HG02884 (cell line): ENCODE measurements around the gene C13orf46.

Source experiments
- ATAC-seq: cut with Tn5 transposase; IDR thresholded peaks from one replicate; pipeline ENCODE4 v1.9.1; 2021; ENCODE audit warnings: mild to moderate bottlenecking, moderate library complexity; ENCODE audit not compliant: unreplicated experiment

C13orf46 gene

DNA sequence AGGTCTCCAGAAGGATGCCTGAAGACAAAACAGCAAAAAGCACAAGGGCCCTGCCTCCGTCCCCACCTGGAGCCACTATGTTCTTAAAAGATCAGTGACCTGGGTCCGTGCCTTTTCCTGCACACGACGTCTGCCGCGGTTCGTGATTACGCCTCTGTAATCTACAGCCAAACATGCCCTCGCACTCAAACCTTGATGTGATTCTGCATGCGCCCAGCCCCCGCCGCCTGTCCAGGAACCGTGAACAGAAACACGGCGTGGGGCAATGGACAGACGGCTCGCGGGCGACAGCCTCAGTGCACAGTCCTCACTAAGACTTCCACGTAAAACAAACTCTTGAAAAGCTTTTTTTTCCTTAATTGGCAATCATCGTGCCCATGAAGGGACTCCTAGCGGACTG lies 15.5 kb downstream of the C13orf46 start:
- ATAC-seq = no peak

DNA sequence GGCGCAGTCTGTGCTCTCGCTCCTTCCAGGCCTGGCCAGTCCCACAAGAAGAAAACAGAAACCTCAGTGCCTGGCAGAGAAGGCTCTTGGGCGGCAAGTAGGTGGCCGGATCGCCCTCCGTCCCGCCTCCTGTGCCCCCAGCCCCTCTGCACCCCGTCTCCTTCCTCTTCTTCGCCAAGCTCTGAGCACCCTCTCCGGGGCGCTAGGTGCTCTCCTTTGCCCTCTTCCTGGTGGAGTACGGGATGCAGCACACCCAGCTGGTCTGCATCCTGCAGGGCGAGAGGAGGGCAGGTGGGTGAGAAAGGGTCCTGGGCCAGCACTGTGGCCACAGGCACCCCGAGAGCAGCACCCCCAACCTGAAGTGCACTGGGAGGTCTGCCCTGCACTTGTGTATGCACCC lies 17.3 kb downstream of the C13orf46 start:
- ATAC-seq = no peak

DNA sequence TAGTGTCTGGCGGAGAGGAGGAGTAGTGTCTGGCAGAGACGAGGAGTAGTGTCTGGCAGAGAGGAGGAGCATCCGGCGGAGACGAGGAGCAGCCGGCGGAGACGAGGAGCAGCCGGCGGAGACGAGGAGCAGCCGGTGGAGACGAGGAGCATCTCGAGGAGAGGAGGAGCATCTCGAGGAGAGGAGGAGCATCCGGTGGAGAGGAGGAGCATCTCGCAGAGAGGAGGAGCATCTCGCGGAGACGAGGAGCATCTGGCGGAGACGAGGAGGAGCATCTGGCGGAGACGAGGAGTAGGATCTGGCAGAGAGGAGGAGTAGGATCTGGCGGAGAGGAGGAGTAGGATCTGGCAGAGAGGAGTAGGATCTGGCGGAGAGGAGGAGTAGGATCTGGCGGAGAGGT lies 18.2 kb downstream of the C13orf46 start:
- ATAC-seq = no peak

DNA sequence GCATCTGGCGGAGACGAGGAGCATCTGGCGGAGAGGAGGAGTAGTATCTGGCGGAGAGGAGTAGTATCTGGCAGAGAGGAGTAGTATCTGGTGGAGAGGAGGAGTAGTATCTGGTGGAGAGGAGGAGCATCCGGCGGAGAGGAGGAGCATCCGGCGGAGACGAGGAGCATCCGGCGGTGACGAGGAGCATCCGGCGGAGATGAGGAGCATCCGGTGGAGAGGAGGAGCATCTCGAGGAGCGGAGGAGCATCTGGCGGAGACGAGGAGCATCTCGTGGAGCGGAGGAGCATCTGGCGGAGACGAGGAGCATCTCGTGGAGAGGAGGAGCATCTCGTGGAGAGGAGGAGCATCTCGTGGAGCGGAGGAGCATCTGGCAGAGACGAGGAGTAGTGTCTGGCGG lies 18.6 kb downstream of the C13orf46 start:
- no peak for ATAC-seq

DNA sequence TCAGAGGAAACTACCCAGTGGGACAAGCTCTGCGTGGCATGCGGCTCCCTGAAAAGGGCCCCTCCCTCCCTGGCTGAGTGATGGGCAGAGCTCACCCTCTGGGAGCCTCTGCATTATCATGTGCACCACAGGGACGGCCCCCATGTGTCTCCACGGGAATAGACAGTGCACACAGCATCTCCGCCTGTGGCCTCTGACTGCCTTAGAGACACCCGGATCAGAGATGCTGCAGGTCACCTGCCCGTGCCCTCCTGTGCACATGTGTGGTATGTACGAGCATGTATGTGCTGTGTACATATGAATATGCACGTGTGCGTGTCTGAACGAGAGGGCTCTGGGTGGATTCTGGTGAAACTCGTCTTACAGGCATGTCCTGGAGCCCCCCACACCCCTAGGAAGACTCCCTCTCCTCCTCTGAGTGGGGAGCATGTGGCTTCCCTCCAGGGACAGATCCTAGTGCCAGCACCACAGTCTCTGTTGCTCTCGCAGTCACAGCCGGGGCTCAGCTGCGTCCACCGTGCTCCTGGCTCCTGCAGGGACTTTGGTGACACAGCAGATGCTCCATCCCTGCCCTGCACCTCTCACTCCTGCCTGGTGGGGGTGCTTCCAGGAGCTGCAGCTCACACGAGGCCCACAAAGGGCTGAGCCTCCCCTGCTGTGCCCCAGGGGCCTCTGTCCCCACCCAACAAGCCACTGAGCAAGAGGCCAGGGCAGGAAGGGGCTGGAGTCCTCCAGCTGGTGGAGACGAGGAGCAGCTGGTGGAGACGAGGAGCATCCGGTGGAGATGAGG lies 19.6 kb downstream of the C13orf46 start:
- ATAC-seq = no peak

DNA sequence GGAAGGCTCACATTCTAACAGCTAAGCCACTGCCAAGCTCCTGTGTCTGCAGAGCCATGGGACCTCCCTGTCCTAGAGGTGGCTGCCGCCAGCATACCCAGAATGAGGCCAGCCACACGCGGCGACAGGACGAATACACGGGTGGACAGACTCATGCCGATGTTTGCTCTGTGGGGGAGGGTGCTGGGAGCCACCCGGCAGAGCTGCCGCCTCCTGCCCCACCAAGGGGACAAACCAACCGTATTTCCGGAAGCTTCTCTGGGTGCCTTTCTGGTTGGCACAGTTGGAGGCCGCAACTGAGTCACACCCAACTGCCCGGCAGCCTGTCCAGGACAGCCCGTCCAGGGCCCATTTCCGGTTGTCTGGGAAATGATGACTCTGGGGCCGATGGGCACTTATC lies 20.3 kb downstream of the C13orf46 start:
- ATAC-seq = no peak

DNA sequence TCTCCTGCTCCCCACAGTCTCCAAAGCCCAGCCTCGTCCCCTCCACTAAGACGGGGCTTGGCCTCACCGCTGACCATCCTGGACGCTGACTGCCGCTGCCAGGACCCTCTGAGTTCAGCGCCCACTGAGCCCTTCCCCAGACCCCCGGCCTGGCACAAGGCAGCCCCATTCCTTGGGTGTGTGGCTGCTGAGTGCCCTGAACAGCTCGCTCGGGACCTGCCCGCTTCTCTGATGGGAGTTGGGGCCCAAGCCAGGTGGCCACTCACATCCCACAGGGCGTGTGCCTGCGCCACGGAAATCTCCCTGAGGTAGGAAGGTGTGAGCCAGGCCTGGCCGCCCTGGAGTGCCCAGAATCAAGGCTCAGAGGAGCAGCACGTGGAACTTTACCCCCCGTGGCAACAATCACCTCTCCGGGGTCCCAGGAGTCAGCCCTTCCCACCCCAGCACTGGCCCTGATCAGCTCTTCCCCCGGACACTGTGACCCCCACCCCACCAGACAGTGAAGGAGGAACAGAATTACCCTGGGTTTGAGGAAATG lies 20.8 kb downstream of the C13orf46 start:
- ATAC-seq = no peak

DNA sequence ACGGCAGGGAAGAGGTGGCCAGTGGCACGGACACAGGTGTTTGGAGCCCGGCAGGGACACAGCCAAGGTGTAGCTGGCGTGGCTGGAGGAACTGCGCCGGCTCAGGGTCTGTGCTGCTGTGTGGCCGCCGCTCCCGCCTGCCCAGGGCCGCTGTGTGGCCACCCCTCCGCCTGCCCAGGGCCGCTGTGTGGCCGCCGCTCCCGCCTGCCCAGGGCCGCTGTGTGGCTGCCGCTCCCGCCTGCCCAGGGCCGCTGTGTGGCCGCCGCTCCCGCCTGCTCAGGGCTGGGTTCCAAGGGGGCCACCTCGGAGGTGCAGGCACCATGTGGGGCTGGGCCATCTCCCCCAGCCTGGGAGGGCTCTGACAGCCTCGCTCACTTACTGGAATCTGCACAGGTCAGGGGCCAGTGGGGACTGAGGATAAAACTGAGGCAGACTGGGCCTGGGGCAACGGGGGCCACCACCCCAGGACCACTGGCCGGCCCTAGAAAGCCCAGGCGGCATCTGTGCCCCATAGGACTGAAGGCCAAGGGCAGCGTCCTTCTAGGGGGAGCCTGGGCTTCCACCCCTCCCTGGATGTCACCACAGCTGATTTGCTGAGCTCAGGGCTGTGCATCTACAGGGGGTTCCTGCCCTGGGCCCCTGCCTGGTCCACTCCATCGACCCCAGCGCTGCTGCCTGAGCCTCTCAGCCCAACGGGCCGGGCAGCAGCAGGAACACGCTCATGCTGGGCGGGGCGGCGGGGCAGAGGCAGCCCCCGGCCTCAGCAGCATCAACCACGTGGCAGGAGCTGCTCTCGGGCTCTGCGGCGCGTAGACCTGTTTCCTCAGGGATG lies 21.5 kb downstream of the C13orf46 start:
- no peak for ATAC-seq

DNA sequence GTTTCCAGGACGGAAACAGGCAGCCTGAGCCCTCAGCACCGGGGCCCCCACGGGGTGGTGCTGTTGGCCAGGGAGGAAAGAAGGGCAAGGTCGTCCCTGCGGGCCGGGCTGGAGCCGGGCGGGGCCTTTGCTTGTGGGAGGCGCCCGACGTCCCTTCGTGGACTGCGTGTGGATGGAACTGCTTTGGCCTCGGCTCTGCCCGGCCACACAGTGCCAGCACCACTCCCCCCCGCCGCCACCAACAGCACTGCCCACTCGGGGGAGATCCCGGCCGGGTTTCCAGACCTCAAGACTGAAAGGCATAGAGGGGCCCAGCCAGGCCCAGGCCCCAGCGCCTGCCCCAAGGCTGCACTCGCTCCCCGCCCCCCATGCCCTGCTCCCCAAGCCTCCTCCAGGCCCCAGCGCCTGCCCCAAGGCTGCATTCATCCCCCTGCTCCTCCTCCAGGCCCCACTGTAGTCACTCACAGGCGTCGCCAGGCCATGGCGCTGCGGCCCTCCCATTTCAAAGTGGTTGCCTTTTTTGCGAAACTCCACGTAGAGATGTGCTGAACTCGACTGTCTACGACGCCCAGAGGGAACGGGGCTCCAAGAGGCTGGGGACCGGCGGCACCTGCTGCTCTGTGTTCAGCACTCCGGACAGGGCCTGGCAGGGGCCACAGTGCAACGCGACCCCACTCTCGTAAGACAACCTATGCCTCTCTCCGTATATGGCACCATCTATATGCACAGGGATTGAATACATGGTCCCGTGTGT lies 22.5 kb downstream of the C13orf46 start:
- ATAC-seq = no peak

DNA sequence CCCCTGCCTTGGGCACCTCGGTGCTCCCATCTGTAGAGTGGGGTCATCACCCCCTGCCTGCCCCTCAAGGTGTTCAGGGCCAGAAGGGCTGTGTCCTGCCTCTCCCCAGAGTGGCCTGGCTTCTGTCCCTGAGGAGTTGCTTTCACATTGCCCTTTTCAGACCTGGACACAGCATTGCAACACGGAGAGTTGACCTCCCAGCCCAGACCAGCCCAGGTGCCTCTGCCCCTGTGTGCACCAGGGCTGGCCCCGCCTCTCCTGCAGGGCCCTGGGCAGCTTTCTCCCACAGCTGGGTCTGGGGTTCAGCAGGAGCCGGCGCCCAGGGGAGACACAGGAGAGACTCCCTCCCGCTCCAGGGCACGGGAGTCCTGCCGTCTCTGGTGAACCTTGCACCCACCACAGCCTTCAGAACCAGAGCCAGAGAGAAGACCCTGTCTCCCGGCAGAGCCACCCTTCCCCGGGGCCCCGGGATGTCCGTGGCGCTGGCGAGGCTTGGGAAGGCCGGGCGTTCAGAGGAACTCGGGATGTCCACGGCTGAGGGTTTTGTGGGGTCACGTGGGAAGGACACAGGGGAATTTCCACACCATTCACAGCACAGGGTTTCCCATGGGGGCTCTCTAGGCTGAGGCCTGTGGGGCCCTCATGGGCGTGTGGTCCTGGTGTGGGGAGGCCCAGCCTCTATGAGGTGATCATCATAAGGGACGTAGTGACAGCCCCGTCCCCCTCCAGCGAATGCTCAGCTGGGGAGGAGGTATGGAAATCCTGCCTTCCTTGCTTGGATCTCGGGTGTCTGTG lies 23.2 kb downstream of the C13orf46 start:
- ATAC-seq = no peak

DNA sequence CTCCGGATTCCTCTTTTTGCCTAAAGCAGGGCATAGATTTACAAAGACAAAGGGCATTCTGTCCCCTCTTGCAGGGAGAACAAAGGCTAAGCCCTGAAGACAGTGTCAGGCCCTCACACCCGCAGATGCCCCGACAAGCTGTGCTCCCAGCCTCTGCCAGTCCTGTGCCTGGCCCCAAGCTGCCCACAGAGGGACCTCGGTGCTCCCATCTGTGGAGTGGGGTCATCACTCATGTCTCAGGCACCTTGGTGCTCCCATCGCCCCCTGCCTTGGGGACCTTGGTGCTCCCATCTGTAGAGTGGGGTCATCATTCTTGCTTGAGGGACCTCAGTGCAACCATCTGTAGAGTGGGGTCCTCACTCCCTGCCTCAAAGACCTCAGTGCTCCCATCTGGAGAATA lies 24.3 kb downstream of the C13orf46 start:
- no peak for ATAC-seq

DNA sequence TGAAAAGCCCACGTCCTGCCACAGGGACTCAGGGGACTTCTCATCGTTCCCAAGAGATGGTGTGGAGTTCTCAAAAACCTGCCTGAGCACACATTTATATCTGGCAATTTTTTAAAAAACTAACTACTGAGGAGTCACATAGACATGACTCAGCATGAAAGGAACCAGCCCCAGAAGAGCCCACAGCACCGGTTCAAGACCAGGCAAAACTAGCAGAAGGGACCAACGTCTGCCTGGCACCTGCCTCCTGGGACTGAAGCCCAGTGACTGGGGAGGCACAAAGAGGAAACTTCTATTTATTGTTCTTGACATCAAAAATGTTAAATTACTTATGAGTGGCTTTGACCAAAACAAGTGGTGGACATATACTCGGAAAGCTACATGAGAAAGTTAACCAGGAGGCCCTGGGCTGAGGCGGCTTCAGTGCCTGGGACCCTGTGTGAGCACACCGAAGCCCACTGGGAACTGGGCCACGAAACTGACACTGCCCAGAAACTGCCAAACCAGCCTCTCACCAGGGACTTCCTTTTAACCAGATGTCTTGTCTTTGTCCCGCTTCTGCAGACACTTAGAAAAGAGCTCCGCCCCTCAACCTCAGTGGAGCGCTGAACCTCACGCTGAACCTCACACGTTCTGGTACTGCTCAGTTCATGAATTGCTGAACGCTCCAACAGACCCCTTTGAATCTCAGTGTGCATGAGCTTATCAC lies 25.7 kb downstream of the C13orf46 start:
- ATAC-seq = no peak

DNA sequence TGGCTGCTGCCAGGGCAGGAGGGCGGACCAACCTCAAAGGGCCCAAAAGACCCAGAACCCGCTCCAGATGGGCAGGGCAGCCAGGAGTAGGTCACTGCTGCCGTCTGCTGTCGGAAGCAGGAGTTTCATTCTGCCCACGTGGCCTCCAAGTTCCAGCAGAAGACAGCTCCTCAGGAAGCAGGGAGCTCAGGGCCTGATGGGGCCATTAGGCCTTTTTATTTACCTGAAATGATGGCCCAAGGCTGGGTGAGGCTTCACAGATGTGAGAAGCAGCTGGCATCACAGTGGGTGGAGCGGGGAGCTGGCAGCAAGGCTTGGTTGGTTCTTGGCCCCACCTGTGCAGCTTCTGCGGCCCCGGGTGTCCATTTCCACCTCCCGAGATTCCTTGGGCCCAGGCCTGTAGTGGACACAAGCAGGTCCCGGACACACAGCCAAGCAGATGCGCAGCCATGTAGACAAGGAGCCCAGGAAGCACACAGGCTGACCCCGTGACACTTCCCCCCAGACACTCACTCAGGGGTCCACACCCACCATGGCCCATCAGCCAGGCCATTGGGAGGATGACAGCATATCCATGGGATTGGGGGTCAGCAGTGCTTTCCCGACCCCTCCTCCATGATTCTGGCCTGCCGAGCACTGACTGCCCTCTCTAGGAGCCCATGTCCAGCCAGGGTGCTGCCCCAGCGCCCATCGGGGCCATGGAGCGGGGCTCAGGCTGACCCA lies 26.4 kb downstream of the C13orf46 start:
- no peak for ATAC-seq

DNA sequence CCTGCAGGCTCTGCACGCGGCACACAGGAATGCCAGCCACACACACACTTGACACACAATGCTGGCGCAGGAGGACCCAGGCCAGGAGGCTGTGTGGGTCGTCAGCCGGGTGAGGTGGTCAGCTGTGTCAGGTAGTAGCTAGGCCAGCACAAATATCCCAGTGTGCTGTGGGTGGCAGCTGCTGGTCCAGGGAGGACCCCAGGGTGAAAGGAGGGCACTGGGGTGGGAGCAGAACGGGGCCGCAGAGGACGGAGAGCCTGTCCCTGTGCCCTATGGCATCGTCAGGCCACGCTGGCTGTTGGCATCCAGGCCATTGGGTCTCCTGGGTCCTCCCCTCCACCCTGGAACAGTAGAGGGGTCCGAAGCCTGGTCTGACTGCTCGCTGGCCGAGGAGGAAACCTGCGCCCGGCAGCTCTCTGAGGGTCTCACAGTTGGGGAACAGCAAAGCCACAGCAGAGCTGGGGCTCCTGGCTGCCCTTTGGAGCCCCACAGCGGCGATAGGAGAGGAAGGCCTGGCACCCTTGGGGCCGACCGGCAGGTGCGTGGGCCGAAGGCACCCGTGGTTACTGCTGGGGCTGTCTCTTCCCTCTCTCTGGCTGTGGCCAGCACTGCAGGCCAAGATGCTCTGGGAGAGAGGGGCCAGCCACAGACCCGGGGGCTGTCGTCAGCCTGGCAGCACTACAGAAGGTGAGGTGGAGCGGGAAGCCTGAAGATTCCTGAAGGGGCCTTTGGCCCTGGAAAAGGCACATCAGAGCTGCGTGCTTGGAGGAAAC lies 27.3 kb downstream of the C13orf46 start:
- ATAC-seq = no peak

DNA sequence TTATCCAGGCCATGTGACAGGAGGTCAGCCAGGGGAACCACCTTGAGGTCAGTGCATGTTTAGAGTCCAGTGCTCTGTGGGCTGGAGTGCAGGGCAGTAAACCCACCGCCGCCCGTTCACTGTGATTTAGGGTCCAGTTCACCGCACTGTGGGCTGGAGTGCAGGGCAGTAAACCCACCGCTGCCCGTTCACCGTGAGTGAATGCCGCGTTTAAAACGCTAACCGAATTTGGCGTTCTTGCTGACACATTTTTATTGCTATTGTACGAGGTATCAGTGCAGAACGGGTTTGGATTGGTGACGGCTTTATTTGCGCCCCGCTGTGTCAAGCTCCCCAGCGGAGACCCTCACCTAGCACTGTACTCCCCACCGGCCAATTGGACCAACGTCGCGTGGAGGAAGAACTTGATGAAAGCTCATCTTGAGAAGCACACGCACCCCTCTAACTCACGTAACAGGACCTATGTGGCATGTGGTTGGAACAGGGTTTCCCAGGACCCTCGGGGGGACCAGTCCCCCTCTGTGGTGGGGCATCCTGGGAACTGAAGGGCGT lies 27.9 kb downstream of the C13orf46 start:
- ATAC-seq = no peak

DNA sequence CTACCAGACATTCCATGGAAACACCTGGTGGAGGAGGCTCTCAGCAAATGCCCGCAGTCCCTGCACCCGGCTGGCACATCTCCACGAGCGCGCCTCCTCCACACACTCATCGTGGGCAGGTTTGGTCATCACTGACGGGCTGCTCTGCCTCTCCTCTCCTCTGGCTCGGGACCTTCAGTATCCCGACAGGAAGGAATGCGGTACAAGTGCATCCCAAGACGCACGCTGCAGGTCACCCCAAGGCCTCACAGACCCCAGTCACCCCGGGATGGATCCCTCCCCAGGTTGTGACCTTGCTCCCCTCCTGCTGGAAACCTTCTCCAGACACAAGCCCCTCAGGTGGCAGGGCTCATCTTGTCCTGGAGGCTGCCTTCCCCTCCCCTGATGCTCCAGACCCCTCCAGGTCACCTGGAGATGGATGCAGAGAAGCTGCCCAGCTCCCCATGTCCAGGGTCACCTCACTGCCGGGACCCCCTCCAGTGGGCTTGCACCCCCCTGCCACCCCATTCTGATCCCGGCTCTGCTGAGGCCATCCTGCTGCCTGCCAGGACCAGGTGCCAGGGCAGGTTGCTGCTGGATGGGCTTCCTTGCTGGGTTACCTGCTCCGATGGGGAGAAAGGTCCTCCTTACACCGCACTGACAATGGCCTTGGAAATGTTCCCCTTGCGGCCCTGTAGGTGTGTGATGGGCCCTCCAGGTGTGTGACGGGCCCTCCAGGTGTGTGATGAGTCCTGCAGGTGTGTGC lies 29.9 kb downstream of the C13orf46 start:
- no peak for ATAC-seq

DNA sequence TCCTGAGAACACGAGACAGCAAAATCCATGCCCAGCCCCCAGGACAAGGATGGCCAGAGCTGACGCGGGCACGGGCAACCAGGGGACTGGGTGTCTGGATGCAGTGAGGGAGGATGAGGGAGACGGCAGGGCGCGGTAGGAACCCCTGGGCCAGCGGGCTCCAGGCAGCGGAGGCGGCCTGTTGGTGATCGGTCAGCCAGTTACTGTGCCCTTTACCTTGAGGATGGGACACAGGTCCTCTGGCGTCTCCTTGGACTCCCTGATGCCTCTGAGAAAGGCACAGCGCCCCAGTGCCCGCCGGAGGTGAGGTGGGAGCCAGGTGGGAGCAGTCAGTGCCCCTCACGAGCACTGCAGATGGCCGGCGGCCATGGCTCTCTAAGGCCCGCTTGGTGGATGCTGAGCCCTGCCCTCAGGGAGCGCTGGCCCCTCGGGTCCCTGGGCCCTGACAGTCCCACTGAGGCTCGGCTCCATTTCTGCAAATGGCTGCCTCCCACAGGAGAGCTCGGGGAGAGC lies 31.2 kb downstream of the C13orf46 start:
- no peak for ATAC-seq
